Germinal center (tissue), 1 donor: Measurements from ENCODE around the gene BRSK1.
A peak's percentile ranks its signal among the peaks of the same experiment; 100 is the strongest.

Experiments used
- DNase-seq: peaks from one replicate; pipeline ENCODE4 v3.0.0; 2012; ENCODE audit warnings: mixed read lengths, low spot score

BRSK1 gene

DNA sequence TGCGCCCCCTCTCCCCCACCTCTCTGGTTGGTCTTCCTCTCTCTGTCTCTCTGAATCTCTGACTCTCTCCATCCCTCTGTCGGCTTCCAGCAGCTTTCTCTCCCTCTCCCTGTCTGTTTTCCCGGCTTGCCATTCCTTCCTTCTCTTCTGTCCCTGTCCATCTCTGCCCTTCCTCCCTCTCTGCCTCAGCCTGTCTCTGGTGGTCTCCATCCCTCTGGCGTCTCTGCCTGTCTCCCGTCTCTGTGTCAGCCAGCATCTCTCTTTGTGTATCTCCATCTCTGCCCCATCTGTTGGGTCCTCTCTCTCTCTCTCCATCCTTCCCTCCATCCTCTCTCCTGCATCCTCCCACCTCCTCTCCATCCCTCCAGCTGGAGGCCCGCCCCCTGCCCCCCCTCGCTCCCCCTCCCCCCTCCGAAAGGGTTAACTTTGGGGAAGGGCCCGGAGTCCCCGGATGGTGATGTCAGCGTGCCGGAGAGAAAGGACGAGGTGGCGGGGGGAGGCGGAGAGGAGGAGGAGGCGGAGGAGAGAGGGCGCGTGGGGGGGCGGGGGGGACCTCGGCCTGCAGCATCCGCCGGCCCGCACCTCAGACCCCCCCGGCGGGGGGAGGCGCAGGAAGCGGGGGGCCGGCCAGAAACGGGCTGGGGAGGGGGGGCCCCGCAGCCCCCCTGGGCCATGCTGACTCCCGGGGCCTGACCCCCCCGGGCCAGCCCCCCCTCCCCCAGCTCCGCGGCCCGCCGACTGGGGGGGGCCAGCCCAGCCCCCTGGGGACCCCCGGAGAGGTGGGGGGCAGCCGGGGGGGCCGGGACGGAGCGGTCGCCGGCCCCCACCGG lies at the start of gene BRSK1:
Gene BRSK1 (plus strand): TSS at position 450 of the 830 bp plus-strand sequence. CDS start 446 bp downstream, outside the sequence.
- no peak for DNase-seq

DNA sequence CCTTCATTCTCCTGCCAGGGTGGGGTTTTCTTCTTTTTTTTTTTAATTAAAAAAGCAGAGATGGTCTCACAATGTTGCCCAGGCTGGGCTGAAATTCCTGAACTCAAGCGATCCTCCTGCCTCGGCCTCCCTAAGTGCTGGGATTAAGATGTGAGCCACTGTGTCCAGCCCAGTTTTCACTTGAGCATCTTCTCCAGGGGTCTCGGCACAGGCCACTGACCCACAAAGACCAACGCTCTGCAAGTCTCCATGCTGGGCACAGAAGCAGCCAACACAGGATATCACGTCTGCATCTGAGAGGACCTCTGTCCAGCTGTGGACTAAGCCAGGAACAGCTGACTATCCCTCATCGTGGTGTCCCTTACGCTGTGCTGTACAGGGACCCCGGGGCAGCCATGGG lies 45.8 kb upstream of the BRSK1 start:
- no peak for DNase-seq

DNA sequence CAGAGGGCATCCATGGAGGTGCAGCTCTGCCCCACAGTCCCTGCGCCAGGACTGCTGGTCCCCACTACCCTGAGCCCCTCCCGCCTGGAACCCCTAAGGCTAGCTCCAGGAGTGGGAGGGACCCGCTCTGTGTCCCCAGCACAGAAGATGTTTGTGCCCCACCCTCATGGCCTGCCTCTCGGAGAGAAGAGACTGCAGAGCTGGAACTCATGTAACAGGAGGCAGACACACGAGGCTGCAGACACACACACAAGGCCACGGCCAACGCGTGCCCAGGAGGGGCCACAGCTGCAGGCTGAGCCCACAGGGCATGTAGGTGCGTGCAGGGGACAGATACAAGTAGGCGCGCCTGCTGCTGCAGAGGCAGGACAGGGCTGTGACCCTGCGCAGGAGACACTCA lies 44.8 kb upstream of the BRSK1 start:
- no peak for DNase-seq

DNA sequence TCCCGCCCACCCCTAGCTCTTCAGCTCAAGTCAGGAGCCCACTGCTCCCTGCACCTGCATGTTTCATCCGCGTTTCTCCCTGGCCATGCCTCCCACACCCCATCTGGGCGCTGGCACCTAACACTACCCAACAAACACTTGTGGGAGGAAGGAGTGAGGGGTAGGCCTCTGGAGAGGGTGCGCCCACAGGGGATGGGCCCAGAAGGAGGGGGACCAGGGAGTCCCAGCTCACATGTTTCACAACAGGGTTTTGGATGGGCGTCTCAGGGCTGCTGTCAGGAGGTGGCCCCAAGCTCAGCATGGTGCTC lies 43.1 kb upstream of the BRSK1 start:
- DNase-seq: no peak

DNA sequence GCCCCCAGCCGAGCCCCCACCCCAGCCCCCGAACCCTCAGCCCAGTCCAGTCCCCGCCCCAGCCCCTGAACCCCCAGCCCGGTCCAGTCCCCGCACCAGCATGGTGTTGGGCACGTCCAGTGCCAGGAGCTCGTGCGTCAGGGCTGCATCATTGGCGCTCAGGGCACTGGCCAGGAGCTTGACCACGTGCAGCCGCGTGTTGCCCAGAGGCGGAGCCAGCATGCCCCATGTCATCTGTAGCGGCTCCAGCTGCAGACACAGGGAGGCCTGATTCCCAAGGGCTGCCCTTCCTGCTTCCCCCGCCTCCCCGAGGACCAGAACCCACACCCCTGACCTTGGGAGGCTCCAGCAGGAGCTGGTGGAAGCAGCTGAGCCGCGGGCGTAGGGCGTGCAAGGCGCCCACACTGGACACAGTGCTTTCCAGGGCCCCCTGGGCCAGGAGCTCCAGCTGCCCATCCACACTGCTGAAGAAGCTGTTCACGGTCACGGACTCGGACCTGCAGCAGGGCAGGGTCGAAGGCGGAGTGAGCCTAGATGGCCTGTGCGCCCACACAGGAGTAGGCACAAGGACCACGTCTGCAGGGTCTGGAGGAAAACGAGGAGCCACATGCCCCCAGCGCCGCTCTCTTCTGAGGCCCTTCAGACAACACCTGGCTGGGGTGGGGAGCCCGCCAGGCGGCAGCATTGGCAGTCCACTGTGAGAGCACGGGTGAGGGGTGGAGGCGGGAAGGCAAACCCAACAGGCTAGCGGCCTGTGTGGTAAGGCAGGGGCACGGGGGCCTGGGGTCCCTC lies 42.5 kb upstream of the BRSK1 start:
- no peak for DNase-seq

DNA sequence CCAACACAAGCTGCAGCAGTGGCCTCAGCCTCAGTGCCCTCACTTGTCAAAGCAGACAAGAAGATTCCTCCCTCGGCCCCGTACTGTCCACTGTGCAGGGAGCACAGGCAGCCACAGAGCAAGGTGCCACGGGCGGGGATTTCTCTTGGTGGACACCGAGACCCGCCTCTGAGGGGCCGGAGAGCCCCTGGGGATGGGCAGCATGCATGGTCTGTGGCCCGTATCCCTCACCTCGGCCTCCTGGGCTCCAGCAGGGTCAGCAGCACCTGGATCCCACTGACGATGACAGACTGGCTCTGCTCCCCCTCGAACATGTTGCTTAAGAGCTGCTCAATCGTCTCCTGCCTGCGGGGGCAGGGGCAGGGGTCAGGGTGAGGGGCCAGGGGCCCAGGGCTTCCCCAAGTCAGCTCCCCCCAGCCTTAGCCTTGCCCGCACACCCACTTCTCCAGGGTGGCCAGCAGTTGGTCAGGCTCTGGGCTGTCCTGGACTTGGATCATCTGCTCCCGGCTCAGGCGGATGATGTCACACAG lies 41.8 kb upstream of the BRSK1 start:
- no peak for DNase-seq

DNA sequence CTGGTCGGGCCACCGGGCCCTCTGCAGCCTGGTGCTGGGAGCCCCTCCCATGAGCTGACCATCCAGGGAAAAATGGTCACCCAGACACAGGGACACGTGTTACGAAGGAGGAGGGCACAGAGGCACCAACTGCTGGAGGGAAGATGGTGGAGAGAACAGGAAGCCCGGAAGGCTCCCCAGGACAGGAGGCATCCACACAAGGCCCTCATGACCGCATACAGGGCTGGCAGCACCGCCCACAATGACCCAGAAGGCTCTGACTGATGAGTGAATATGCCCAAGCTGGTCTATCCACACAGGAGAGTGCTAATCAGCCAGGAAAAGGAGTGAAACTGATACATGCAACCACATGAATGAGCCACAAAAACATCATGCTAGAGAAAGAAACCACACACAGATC lies 41.3 kb upstream of the BRSK1 start:
- no peak for DNase-seq

DNA sequence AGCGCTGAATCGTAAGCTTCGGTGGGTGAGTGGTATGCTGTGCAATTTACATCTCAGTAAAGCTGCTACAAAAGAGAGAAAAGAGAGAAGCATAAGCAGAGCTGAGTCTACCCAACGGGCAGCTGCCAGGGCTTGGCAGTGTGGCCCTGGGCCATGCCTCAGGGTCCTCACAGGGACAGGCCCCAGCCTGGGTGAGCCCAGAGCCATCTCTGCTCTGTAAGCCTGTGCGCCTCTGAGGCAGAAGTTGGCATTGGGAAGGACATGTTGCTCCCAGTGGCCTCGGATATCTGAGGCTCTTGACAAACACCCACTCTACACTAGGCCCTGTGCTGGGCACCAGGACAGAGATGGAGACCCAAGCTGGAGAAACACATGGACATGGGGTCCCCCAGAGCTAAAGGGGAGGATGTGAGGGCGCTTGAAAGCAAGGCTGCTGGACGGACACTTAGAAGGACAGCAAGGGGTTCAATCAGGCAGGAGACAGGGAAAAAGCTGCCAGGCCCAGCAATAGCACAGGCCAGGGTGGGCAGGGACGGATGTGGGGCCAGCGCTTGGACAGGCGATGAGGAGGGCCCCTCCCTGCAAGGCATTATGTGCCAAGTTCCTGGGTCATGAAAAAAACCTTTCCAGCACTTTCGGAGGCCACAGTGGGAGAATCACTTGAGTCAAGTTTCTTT lies 39.7 kb upstream of the BRSK1 start:
- no peak for DNase-seq

DNA sequence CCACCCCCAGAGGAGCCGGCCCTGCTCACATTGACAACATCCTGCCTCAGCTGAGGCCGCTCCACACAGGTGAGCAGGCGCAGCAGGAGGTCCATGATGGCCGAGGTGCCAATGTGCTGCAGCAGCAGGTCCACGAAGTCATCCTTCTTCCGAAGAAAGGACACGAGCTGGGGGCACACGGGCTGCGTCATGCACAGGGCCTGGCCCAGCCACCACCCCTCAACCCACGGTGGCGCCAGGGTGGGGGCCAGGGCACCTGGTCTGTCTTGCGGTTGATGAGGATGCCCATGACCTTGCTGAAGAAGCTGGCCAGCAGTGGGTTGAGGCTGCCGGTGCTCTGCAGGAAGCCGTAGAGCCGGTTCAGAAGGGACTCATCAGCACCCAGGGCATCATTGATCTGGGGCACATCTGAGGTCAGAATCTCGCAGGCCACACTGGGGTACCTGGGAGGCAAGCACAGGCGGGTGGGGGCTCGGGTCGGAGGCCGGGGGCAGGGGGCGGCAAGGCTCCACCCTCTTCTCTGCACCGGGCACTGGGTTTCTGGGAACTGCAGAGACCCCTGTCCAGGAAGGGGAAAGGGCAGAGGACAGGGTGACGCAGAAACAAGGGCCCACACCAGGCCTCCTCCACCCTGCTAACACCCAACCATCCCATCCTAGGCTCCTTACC lies 38.4 kb upstream of the BRSK1 start:
- no peak for DNase-seq

DNA sequence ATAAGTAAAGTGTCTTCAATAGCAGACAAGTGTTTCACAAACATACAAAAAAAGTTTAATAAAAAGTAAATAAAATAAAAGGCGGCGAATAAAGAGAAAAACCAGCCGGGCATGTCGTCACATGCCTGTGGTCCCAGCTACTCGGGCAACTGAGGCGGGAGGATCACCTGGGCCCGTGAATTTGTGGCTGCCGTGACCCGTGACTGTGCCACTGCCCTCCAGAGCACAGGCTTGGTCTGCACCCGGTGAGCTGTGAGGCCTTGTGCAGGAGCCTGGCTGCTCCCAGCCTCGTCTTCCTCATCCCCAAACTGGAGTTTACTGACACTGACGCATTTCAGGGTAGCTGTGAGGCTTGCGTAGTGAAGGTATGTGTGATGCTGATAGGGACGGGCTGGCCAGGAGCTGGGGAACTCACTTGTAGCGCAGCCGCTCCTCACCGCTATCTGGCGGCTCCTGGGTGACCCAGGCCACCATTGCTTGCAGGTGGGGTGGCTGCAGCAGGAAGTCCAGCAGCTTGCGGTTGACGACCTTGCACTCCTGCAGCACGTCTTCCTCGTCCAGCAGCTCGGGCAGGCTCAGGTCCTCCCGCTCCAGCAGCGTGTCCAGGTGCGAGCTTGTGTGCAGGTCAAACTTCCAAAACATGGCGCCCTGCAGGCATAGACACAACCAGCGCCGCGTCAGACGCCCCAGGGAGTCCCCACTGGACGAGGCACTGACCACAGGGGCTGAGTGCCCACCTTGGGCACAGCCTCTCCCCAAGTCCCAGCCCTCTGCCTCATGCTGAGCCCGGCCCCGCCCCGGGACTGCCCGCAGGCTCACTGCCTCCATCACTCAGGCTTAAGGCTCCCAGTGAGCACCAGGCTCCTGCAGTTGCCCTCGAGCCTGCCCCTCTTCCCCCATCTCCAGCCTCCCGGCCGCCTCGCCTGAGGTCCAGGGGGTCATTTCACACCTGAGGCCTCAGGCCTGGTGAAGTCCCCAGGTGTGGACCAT lies 37.0 kb upstream of the BRSK1 start:
- no peak for DNase-seq

DNA sequence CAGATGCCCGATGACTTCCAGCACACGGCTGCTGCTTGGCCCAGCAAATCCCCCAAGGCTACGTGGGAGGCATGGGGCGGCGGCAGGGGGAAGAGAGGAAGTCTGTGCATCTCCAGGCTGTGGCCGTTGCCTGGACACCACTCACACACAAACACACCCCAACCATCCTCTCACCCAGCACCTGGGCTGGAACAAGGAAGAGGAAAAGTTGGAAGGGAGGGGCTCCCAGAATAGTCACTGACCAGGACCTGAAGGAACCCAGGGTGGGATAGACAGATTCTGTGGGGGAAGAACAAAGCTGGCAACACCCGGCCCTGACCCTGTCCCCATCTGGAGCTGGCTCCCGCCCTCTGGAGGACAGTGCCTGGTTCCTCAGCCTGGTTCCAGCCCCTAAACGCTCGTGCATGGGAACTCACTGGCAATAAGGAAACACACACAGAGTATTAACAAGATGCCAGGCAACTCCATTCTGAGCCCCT lies 36.1 kb upstream of the BRSK1 start:
- no peak for DNase-seq

DNA sequence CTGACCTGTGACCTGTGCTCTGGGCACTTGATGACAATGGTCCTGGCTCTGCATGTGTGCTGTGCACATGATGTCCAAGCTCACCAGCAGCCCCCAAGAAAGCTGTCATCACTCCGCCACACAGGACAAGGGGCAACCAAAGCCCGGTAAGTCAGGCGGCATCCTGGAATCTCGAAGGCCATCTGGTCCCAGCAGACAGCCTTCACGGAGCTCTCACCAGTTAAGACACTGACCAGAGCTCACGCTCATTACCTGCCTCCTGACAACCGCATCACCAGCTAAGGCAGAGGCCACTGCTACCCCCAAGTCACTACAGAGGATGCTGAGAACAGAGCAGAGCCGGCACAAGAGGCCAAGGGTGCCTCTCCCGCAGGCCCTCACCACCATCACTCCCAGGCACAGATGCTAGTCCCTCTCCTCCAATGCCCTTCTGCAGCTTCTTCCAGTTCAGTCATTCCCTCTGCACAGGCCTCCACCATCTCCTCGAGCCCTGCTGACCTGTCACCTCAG lies 35.6 kb upstream of the BRSK1 start:
- no peak for DNase-seq

DNA sequence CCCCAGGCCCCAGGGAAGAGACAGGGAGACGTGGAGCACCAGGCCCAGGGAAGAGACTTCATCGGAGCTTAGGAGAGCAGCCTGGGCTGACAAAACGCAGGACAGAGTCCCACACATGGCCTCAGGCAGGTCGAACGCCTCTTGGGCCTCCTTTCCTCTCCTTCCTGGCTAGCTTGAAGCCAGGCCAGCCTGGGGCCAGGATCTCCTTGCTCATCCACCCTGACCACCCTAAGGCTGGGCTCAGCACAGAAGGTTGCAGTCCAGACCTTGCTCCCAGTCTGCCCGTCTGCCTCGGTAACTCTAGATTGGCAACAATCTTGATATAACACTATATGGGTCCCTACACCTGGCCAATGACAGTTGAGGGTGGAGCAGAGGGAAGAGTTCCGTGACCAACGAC lies 35.1 kb upstream of the BRSK1 start:
- no peak for DNase-seq

DNA sequence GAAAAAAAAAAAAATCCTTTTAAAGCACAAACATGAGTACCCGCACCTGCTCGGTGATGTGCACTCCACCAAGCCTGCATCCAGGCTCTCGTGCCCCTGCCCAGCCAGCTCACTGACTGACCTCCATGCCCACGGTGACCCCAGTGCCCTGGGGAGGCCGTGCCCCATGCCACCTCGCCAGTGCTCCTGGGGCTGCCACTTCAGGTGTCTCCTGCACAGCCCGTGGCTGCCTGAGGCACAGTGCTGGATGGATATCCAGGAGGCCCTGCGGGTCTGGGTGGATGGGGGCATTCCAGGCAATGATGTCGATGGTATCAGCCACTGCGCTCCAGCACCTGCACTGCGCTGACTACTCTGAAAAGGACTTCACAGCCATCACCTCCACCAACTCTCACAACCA lies 34.0 kb upstream of the BRSK1 start:
- DNase-seq: no peak

DNA sequence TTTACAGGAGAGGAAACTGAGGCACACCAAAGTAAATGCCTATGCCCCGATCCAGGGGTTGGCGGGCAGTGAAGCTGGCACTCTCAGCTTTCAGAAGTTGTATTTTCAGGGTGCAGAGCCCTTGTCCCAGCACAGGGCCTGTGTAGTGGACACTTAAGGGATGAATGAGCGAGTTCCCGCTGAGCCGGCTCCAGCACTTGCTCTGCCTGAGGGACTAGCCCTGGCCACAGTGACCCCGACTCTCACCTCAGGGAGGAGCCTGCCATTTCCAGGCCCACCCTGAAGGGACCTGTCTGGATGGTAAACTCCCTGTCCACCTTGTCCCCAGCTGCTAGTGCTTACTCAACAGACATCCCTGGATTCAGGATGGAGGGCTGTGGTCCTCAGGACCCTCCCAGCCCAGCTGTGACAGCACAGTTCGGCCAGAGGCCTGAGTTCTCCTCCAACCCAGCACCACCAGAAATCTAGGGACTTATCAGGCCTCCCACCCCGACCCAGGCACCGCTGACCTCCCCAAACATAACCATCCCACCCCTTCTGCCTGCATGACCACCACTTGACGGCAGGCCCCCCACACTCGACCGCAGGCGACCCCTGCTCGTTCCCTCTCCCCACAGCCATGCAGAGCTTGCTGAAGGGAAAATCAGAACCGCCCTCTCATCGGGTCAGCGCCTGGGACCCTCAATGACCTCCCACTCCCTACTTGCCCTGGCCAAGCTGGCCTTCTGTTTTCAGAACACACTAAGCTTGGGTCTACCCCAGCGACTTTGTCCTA lies 33.3 kb upstream of the BRSK1 start:
- no peak for DNase-seq

DNA sequence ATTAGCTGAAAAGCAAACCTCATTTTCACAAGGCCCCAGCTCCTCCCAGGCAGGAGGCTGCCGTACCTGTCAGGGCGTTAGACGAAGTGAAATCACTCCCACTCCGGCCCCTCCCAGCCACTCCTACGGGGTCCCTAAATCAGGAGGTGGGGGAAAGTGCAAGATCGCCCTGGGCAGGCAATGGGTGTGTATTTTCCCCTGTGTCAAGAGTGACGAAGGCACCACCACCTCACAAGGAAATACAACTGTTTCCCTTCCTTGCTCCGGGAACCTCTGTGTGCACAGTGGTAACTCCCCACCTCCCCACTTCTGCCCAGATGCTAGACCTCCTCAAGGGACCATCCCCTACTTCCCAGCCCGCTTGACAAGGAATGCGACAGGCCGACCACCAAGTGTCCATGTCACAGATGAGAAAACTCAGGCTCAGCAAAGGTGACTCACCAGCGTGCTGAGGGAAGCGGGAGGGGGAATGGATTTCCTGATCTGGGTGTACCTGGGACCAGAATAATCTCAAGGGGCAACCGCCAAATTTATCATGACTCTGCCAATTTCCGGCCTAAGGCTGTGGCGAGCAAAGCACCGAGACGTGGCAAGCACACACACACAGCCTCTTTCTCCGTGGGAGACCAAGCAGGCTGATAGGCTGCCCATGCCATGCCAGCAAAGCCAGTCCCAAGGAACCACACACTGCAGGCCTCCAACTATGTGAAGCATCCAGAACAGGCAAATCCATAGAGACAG lies 32.3 kb upstream of the BRSK1 start:
- DNase-seq: peak; percentile 51

DNA sequence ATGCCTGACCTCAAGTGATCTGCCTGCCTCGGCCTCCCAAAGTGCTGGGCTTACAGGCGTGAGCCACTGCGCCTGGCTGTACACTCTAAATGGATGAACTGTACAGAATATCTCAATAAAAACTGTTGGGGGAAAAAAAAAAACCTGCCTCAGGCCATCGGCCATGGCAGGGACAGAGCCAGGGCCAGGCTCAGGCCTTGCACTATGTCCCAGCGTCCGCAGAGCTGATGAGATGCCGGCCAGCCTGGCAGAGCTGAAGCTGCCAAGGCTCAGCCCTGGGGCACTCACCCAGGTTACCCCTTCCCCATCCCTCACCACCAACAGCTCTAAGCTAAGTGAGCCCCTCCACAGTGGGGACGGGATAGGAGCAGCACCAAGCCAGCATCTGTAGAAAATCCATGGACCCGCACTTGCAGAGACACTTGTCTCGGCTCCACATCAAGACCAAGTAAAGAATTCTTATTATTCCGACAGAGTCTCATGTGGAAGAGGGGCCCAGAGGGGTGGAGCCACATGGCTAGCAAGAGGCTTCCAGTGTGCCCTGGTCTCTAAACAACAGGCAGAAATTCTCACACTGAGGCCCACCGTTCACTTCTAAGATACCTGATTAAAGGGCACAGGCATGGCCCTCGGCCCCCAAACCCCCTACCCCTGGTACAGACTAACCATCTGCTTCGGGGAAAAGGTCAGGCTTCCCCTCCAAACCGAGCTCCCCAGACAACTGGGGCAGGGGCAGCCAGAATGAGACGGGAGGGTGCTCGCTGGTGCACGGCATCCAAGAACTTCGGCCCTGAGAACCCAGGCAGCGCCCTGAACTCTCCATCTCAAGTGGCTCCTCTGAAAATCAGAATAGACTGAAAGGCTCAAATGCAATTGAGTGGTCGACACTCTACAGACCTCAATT lies 30.8 kb upstream of the BRSK1 start:
- DNase-seq: peak; percentile 29
